ENCODE data around the gene SERGEF.

SERGEF gene

GRCh38 chr11:17850336-17850735 lies 162.5 kb downstream of the SERGEF start:
- no peak for TF ChIP-seq CTCF (IDR thresholded peaks at IDR 0.05)

DNA sequence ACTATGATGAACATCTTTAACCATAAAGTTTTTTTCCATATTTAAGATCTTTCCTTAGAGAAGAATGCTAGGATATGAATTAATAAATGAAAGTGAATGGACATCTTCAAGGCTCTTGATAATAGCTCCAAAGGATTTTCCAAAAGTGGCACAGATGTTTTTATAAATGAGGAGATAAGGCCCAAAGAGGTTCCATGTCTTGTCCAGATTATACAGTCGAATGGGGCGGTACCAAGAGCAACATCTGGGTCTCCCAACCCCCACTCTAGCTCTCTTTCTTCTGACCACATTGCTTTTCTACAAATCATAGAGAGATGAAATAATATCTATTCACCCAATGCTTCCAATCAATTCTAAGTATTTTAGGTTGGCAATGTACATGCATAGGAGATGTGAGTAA lies 164.1 kb downstream of the SERGEF start:
- no peak for TF ChIP-seq CTCF (IDR thresholded peaks at IDR 0.05)

DNA sequence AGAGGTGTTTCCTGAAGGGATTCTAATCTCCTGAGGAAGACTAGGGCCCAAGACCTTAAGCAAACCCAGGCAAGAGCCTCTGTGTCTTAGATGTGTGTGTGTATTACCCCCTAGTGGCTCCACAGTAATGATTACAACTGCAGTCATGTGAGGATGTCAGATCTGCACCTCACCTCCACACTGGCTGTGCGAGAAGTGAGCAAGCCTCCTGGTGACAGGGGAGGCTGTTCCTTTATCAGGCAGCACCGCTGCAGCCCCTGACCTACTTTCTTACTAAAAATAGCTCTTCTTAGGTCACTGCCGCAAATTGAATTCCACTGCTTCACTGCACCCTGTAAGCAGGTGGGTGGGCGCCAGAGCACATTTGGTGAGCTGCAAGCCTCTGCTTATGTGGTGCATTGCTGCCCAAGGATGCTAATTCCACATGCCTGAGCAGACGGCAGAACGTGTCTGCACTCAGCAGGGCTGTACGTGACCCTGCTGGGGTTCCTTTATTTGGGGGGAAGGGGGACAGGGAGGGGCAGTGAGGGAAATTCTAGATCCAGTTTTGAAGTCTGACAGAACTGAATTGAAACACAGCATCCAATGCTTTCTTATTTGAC lies 165.9 kb downstream of the SERGEF start:
- TF ChIP-seq CTCF (IDR thresholded peaks at IDR 0.05) = no peak

DNA sequence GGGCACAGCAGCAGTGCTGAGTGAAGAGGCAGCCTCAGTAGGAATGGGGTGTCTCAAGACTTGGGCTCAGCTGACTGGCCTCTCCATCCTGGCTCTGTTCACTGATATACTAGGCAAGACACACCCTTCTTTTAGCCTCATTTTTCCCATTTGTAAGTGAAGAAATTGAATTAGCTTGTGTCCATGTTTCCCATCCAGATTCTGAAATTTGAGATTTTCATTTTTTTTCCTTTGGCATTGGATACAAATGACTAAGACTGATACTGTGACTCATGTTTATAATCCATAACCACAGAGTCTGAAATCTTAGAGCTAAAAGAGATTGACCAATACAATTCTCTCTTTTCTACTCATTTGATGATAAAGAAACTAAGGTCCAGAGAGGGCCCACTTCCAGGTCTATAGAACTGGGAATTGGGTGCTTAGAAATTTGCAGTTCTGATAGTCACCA lies 167.4 kb downstream of the SERGEF start:
- no peak for TF ChIP-seq CTCF (IDR thresholded peaks at IDR 0.05)

- no peak for TF ChIP-seq CTCF (IDR thresholded peaks at IDR 0.05)
Observed at GRCh38 chr11:17840101-17840548, 172.7 kb downstream of the SERGEF start.

DNA sequence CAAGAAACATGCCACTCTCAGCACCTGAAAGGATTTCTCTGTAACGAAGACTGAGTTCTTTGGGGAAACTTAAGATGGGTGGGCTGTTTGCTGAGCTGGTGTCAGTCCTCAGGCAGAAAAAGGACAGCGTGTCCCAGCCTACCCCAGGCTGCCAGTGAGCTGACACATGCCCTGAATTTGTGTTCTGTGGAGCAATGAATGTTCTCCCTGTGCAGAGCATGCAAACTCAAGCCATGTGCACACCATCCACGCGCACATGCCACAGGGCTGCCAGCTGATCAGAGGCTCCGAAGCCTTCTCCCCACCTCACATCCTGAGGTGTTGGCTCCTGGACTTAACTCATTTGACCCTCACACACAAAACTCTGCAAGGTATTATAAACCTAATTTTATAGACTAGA lies 173.4 kb downstream of the SERGEF start:
- TF ChIP-seq CTCF (IDR thresholded peaks at IDR 0.05) = no peak

DNA sequence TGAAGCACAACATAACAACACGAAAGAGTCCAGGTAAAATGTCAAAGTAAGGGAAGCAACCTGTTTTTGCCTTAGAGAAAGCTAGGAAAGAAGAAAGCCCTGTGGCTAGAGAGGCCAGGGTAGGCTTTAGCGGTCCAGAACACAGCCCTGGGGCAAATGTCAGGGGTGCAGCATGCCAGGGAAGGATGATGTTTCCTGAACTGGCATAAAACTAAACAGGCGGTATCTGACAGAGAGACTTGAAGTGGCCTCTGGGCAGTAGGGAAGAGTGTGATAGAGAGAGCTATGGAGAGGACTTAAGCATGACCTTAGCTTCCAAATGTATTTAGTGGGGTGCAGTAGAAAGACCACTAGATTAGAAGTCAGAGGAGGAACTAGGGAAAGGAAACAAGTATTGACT lies 174.7 kb downstream of the SERGEF start:
- no peak for TF ChIP-seq CTCF (IDR thresholded peaks at IDR 0.05)

- no peak for TF ChIP-seq CTCF (IDR thresholded peaks at IDR 0.05)
Observed at GRCh38 chr11:17831883-17832282, 181.0 kb downstream of the SERGEF start.
